Mucosa of rectum (tissue), 2 donors: ENCODE results near the gene WNT9A.

Experiments used
- H3K27ac ChIP-seq, 2 donors: one replicate each; pipeline ENCODE4 v1.7.0; 2013; ENCODE audit warnings: inconsistent platforms in 2 of 2, low read depth in 2 of 2, low read length in 2 of 2
- H3K27me3 ChIP-seq, 2 donors: one replicate each; pipeline ENCODE4 v1.7.0; 2013; ENCODE audit warnings: low read length in 2 of 2; ENCODE audit not compliant: control insufficient read depth in 2 of 2, insufficient read depth in 2 of 2
- H3K36me3 ChIP-seq, 2 donors: one replicate each; pipeline ENCODE4 v1.7.0; 2013; ENCODE audit warnings: low read length in 2 of 2; ENCODE audit not compliant: control insufficient read depth in 2 of 2, insufficient read depth in 2 of 2
- H3K4me1 ChIP-seq, 2 donors: one replicate each; pipeline ENCODE4 v1.7.0; 2013; ENCODE audit warnings: low read length in 2 of 2, mild to moderate bottlenecking in 1 of 2; ENCODE audit not compliant: control insufficient read depth in 2 of 2, insufficient read depth in 2 of 2
- H3K4me3 ChIP-seq, 2 donors: one replicate each; pipeline ENCODE4 v1.7.0; 2013; ENCODE audit warnings: low read length in 2 of 2
- H3K9ac ChIP-seq, 2 donors: one replicate each; pipeline ENCODE4 v1.7.0; 2013; ENCODE audit warnings: low read length in 2 of 2, low read depth in 1 of 2, mild to moderate bottlenecking in 1 of 2
- H3K9me3 ChIP-seq, 2 donors: one replicate each; pipeline ENCODE4 v1.7.0; 2013; ENCODE audit warnings: low read length in 2 of 2; ENCODE audit not compliant: control insufficient read depth in 2 of 2
- donor health status: healthy.
- donor health status: Normal muscosa, but diverticular disease.

The WNT9A gene

GRCh38 chr1:227940791-227941241, 6.9 kb downstream of the WNT9A start:
- Histone ChIP-seq H3K4me1 (peaks cover 7 to 8% of the 10 kb centered on the region in 2 donors), H3K27ac (no peak overlapping the region)

DNA sequence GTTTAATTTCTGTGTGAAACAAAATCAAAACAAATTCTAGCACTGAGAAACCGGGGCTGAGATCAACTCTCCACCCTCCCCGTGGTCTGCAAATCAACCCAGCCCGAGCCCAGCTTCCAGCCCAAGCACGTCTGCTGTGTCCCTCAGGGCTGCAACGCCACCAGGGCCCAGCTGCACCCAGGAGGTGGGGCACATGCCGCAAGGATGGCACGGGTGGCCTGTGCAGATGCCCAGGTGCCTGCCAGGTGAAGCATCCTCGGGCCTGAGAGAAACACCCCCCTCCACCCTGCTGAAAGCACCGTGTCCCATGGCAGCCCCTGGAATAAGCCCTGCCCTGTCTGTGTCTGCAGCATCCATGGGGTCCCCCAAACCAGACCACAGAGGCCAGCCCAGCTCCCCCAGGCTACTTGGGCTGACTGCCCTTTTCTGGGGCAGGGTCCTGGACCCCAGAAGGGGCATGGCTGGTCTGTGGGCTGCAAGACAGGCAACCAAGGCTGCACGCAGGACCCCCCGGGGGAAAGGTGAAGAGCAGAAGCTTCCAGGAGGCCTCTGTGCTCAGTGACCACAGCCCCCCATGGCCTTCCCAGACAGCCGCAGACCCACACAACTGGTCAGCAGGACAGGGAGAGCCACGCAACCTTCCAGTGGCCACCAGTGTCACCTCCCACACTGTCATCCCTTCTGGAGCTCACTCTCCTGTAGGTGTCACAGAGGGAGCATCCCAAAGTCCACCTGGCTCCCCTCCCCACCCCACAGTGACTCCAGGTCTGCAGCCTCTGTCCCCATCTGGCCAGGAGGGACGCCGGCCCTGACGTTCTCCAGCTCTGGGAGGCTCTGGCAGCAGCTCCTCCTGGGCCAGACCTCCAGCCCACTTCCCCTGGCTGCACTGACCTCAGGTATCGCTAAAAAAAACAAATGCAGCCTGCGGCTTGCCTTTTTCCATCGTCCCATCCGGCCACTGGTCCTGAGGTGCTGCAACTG, 7.7 kb downstream of the WNT9A start:
- no peak overlapping the region for H3K27ac ChIP-seq
- H3K4me3 ChIP-seq = no peak overlapping the region
- no peaks in the 10 kb centered on the region for H3K36me3 ChIP-seq
- no peaks in the 10 kb centered on the region for H3K9me3 ChIP-seq
- peaks cover under 1 to 4% of the 10 kb centered on the region in 2 donors for H3K4me1 ChIP-seq
- H3K27me3 ChIP-seq = no peaks in the 10 kb centered on the region
- no peak overlapping the region for H3K9ac ChIP-seq

More at GRCh38 chr1:227940791-227941241, 6.9 kb downstream of the WNT9A start:
- no peak overlapping the region for H3K4me3 ChIP-seq
- H3K27me3 ChIP-seq = no peaks in the 10 kb centered on the region
- H3K9ac ChIP-seq = no peak overlapping the region
- no peaks in the 10 kb centered on the region for H3K9me3 ChIP-seq
- H3K36me3 ChIP-seq = no peaks in the 10 kb centered on the region

DNA sequence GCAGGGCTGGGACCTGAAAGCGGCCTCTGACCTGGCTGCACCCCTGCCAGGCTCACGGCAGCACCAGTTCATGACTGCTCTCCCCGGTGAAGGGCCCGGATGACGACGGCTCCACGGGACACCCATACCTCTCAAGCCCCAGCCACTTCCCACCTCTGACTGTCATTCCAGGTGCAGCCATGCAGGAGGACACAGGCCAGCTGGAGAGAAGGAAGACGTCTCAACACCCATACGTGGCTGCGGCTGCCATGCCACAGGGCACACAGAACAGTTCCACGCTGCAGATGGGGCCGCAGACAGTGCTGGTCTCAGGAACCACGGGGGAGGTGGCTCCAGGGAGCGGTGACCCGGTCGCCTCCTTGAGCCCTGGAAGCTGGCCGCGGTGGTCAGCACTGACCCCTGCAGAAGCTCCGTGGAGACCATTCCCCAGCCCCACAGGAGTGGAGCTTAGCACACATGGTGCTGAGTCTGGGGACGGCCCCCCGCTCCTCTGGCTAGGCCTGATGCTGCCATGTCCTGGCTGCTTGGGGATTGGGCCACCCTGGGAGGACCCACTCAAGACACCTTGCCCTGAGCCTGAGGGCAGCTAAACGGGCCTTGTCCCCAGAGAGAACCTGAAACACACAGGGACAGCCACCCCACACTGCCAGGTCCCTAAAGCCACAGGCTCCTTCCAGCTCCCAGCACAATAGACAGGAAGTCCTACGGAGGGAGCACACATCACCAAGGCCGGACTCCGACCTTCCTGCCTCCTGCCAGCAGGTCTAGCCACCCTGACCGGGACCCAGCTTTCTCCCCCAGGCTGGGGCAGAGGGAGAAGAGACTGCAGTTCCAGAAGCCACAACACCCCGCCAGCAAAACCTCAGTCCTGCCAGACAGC, 8.6 kb downstream of the WNT9A start:
- Histone ChIP-seq H3K4me1 (no peaks in the 10 kb centered on the region), H3K27me3 (no peaks in the 10 kb centered on the region), H3K27ac (no peak overlapping the region), H3K9ac (no peak overlapping the region), H3K4me3 (no peak overlapping the region), H3K36me3 (no peaks in the 10 kb centered on the region), H3K9me3 (no peaks in the 10 kb centered on the region)

- no peak overlapping the region for H3K27ac ChIP-seq
Measured at GRCh38 chr1:227938276-227938675, 9.5 kb downstream of the WNT9A start.

GRCh38 chr1:227937838-227938145, 9.9 kb downstream of the WNT9A start:
- Histone ChIP-seq H3K27ac (no peak overlapping the region), H3K4me3 (no peak overlapping the region), H3K9ac (no peak overlapping the region), H3K4me1 (no peaks in the 10 kb centered on the region), H3K9me3 (no peaks in the 10 kb centered on the region), H3K36me3 (no peaks in the 10 kb centered on the region), H3K27me3 (no peaks in the 10 kb centered on the region)

More at GRCh38 chr1:227938276-227938675, 9.5 kb downstream of the WNT9A start:
- no peaks in the 10 kb centered on the region for H3K4me1 ChIP-seq
- H3K9me3 ChIP-seq = no peaks in the 10 kb centered on the region
- H3K36me3 ChIP-seq = no peaks in the 10 kb centered on the region
- no peaks in the 10 kb centered on the region for H3K27me3 ChIP-seq
- no peak overlapping the region for H3K9ac ChIP-seq
- no peak overlapping the region for H3K4me3 ChIP-seq

DNA sequence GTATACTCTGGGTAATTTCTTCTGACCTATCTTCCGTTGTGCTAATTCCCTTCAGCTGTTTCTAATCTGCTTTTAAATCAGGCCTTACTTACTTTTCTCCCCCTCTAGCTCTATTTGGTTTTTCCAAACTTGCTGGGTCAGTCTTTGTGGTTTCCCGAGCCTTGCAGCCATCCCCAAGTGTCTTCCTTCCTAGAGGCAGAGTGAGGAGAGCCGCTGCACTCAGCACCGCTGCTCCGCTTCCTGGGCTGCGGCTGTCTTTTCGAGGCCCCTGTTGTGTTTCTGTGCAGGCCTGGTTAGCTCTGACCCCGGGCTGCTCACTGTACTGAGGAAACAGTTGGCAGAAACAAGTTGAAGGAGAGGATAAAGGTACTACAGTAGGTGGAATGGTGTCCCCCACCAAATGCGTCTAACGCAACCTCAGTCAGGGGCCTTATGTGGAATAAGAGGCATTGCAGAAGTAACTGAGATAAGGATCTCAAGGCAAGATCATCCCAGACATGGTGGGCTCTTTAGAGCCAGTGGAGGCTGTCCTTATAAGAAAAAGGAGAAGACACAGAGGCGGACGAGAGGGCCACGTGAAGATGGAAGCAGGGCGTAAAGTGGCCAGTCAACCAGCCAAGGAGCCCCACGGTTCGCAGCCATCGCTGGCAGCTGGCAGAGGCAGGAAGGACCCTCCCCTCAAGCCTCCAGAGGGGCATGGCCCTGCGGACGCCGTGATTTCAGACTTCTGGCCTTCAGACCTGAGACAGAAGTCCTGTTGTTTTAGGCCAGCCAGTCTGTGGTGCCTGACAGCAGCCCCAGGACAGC, 10.5 kb downstream of the WNT9A start:
- Histone ChIP-seq H3K4me1 (no peaks in the 10 kb centered on the region), H3K9ac (no peak overlapping the region), H3K4me3 (no peak overlapping the region), H3K27ac (no peak overlapping the region), H3K9me3 (no peaks in the 10 kb centered on the region), H3K27me3 (no peaks in the 10 kb centered on the region), H3K36me3 (no peaks in the 10 kb centered on the region)

DNA sequence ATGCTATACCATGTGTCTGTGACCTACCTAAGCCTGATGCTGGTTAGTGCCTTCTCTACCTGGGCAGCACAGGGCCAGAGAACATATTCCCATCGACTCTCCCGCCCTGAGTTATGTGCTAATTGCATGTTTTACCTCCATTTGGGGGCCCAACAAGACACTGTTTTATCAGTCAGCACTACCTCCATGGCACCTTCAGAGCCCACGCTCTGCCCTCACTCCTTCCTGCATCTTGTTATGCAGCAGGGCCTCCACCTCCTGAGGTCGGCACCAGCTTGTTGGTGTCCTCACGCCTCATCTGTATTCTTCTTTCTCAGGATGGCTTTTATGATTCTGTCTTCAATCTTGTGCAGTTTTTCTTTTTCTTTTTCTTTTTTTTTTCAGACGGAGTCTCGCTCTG, 11.9 kb downstream of the WNT9A start:
- H3K4me1 ChIP-seq = no peaks in the 10 kb centered on the region
- H3K27me3 ChIP-seq = no peaks in the 10 kb centered on the region
- no peaks in the 10 kb centered on the region for H3K9me3 ChIP-seq
- H3K36me3 ChIP-seq = no peaks in the 10 kb centered on the region
- no peak overlapping the region for H3K4me3 ChIP-seq
- H3K9ac ChIP-seq = no peak overlapping the region
- no peak overlapping the region for H3K27ac ChIP-seq

GRCh38 chr1:227934476-227935313, 13.0 kb downstream of the WNT9A start:
- H3K9me3 ChIP-seq = no peaks in the 10 kb centered on the region
- no peak overlapping the region for H3K9ac ChIP-seq
- peaks cover 3 to 4% of the 10 kb centered on the region in 2 donors for H3K4me1 ChIP-seq
- H3K27me3 ChIP-seq = no peaks in the 10 kb centered on the region
- no peak overlapping the region for H3K4me3 ChIP-seq
- H3K27ac ChIP-seq = peak overlapping the region; percentile 11 to 61
- no peaks in the 10 kb centered on the region for H3K36me3 ChIP-seq
